ENCODE measurements around the gene CELA1. TPM values are rescaled to one million over a fixed set of nuclear protein-coding genes. Genes with fewer than 3 reads are reported as not detected.

The CELA1 gene
- total and polyA plus RNA-seq, 2 experiments from 2014 or later = not detected

GRCh38 chr12:51328587-51328986 is 17.9 kb downstream of the CELA1 start:
- Histone ChIP-seq H3F3A (ENCODE audit: insufficient read depth) (peaks cover 19% of the 10 kb centered on the region), H3K4me1 (ENCODE audit: insufficient read depth) (peaks cover 15% of the 10 kb centered on the region), H3K9me2 (ENCODE audit: insufficient read depth) (no peaks in the 10 kb centered on the region), H3K9me3 (ENCODE audit: low read depth) (no peaks in the 10 kb centered on the region), H3K36me3 (ENCODE audit: low read depth) (no peaks in the 10 kb centered on the region), H3K27me3 (replicated peaks; ENCODE audit: insufficient read depth) (no peaks in the 10 kb centered on the region), H2AFZ (no peak overlapping the region), H3K79me2 (ENCODE audit: insufficient read depth) (no peaks in the 10 kb centered on the region), H3K27ac (no peak overlapping the region), H3K4me2 (ENCODE audit: unreplicated experiment) (no peak overlapping the region), H3K4me3 (no peak overlapping the region), H4K20me1 (ENCODE audit: insufficient read depth) (no peaks in the 10 kb centered on the region), H3K9ac (no peak overlapping the region)
- 92 to 97% methylated on average over 4 of the region's 4 CpGs for WGBS, 2 experiments (ENCODE audit: low coverage in 1 of 2, low lambda C conversion rate in 2 of 2, missing lambda C conversion rate in 2 of 2)
- TF ChIP-seq EZH2phosphoT487 (IDR thresholded peaks at IDR 0.05; ENCODE audit: insufficient read depth, low read depth) = no peak
- TF ChIP-seq EZH2 (IDR thresholded peaks at IDR 0.05; ENCODE audit: insufficient read depth, poor library complexity, severe bottlenecking) = no peak
- DNase-seq = no peak
- in situ Hi-C loops (cut with MboI) = no loop called here

GRCh38 chr12:51326698-51327439 is 19.6 kb downstream of the CELA1 start:
- 56 to 57% methylated on average over 6 to 7 of the region's 7 CpGs for WGBS, 2 experiments (ENCODE audit: low coverage in 1 of 2, low lambda C conversion rate in 2 of 2, missing lambda C conversion rate in 2 of 2)
- H2AFZ ChIP-seq = peak overlapping the region; percentile 82
- no peaks in the 10 kb centered on the region for H3K9me2 ChIP-seq (ENCODE audit: insufficient read depth)
- H3K79me2 ChIP-seq (ENCODE audit: insufficient read depth) = no peaks in the 10 kb centered on the region
- H3K36me3 ChIP-seq (ENCODE audit: low read depth) = no peaks in the 10 kb centered on the region
- peak overlapping the region; percentile 31 for H3K4me3 ChIP-seq
- H3K4me1 ChIP-seq (ENCODE audit: insufficient read depth) = peaks cover 15% of the 10 kb centered on the region
- in situ Hi-C loops (cut with MboI) = no loop called here
- TF ChIP-seq EZH2 (IDR thresholded peaks at IDR 0.05; ENCODE audit: insufficient read depth, poor library complexity, severe bottlenecking) (no peak), EZH2phosphoT487 (IDR thresholded peaks at IDR 0.05; ENCODE audit: insufficient read depth, low read depth) (no peak)
- H3K27ac ChIP-seq = peak overlapping the region; percentile 70
- H3K9ac ChIP-seq = peak overlapping the region; percentile 56
- peaks cover 19% of the 10 kb centered on the region for H3F3A ChIP-seq (ENCODE audit: insufficient read depth)
- H3K27me3 ChIP-seq (replicated peaks; ENCODE audit: insufficient read depth) = no peaks in the 10 kb centered on the region
- no peaks in the 10 kb centered on the region for H3K9me3 ChIP-seq (ENCODE audit: low read depth)
- H3K4me2 ChIP-seq (ENCODE audit: unreplicated experiment) = peak overlapping the region; percentile 53
- H4K20me1 ChIP-seq (ENCODE audit: insufficient read depth) = no peaks in the 10 kb centered on the region
- DNase-seq = peak; percentile 79

GRCh38 chr12:51324953-51325352 is 21.5 kb downstream of the CELA1 start:
- H3K27ac ChIP-seq = no peak overlapping the region
- TF ChIP-seq EZH2phosphoT487 (IDR thresholded peaks at IDR 0.05; ENCODE audit: insufficient read depth, low read depth) (no peak), EZH2 (IDR thresholded peaks at IDR 0.05; ENCODE audit: insufficient read depth, poor library complexity, severe bottlenecking) (no peak)
- peaks cover 19% of the 10 kb centered on the region for H3F3A ChIP-seq (ENCODE audit: insufficient read depth)
- H3K9me3 ChIP-seq (ENCODE audit: low read depth) = no peaks in the 10 kb centered on the region
- H3K4me3 ChIP-seq = no peak overlapping the region
- H3K27me3 ChIP-seq (replicated peaks; ENCODE audit: insufficient read depth) = no peaks in the 10 kb centered on the region
- in situ Hi-C loops (cut with MboI) = no loop called here
- H4K20me1 ChIP-seq (ENCODE audit: insufficient read depth) = no peaks in the 10 kb centered on the region
- H3K36me3 ChIP-seq (ENCODE audit: low read depth) = no peaks in the 10 kb centered on the region
- no peak for DNase-seq
- H3K9me2 ChIP-seq (ENCODE audit: insufficient read depth) = no peaks in the 10 kb centered on the region
- H3K79me2 ChIP-seq (ENCODE audit: insufficient read depth) = no peaks in the 10 kb centered on the region
- 83 to 89% methylated on average over 4 of the region's 4 CpGs for WGBS, 2 experiments (ENCODE audit: low coverage in 1 of 2, low lambda C conversion rate in 2 of 2, missing lambda C conversion rate in 2 of 2)
- no peak overlapping the region for H2AFZ ChIP-seq
- no peak overlapping the region for H3K4me2 ChIP-seq (ENCODE audit: unreplicated experiment)
- peaks cover 24% of the 10 kb centered on the region for H3K4me1 ChIP-seq (ENCODE audit: insufficient read depth)
- H3K9ac ChIP-seq = no peak overlapping the region

- H3K79me2 ChIP-seq (ENCODE audit: insufficient read depth) = no peaks in the 10 kb centered on the region
- no peaks in the 10 kb centered on the region for H3K9me2 ChIP-seq (ENCODE audit: insufficient read depth)
- H3K9ac ChIP-seq = no peak within 1 kb of the TSS
- WGBS, 2 experiments (ENCODE audit: low coverage in 1 of 2, low lambda C conversion rate in 2 of 2, missing lambda C conversion rate in 2 of 2) = 94 to 97% methylated on average over 44 to 58 of the region's 60 CpGs
- no peak for DNase-seq
- H3K27ac ChIP-seq = no peak within 1 kb of the TSS
- peaks cover 19% of the 10 kb centered on the region for H3F3A ChIP-seq (ENCODE audit: insufficient read depth)
- H3K36me3 ChIP-seq (ENCODE audit: low read depth) = no peaks in the 10 kb centered on the region
- no peak within 1 kb of the TSS for H3K4me2 ChIP-seq (ENCODE audit: unreplicated experiment)
- in situ Hi-C loops (cut with MboI) = no loop called here
- no peaks in the 10 kb centered on the region for H3K9me3 ChIP-seq (ENCODE audit: low read depth)
- H3K4me1 ChIP-seq (ENCODE audit: insufficient read depth) = peaks cover 24% of the 10 kb centered on the region
- no peaks in the 10 kb centered on the region for H4K20me1 ChIP-seq (ENCODE audit: insufficient read depth)
- TF ChIP-seq EZH2 (IDR thresholded peaks at IDR 0.05; ENCODE audit: insufficient read depth, poor library complexity, severe bottlenecking) (no peak), EZH2phosphoT487 (IDR thresholded peaks at IDR 0.05; ENCODE audit: insufficient read depth, low read depth) (no peak)
- H3K27me3 ChIP-seq (replicated peaks; ENCODE audit: insufficient read depth) = no peaks in the 10 kb centered on the region
- no peak within 1 kb of the TSS for H3K4me3 ChIP-seq
- H2AFZ ChIP-seq = no peak within 1 kb of the TSS
Measured at GRCh38 chr12:51323966-51324895, 22.2 kb downstream of the CELA1 start, which contains the start of gene BIN2. BIN2 (minus strand) TSS chr12:51324174; CDS start chr12:51324102, 72 bp downstream.
